Activated gamma-delta T cell treated with anti-CD3 and anti-CD28 coated beads, Interleukin-2, amount 50 U/mL, for 16 hours (primary cell): ENCODE measurements around the gene EFNA3.

Experiments
- DNase-seq: peaks from one replicate; pipeline ENCODE4 v3.0.0-alpha.2; 2020; ENCODE audit warnings: low read depth

EFNA3 gene

DNA sequence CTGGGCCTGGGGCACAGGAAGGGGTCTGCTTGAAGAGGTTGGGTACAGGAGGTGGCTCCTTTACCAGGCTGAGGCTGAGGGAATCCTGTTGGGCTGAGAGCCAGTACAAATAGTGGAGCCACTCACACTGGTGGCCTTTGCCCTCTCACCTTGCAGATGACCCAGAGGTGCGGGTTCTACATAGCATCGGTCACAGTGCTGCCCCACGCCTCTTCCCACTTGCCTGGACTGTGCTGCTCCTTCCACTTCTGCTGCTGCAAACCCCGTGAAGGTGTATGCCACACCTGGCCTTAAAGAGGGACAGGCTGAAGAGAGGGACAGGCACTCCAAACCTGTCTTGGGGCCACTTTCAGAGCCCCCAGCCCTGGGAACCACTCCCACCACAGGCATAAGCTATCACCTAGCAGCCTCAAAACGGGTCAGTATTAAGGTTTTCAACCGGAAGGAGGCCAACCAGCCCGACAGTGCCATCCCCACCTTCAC lies 55.2 kb downstream of the EFNA3 start:
- DNase-seq, result no peak

DNA sequence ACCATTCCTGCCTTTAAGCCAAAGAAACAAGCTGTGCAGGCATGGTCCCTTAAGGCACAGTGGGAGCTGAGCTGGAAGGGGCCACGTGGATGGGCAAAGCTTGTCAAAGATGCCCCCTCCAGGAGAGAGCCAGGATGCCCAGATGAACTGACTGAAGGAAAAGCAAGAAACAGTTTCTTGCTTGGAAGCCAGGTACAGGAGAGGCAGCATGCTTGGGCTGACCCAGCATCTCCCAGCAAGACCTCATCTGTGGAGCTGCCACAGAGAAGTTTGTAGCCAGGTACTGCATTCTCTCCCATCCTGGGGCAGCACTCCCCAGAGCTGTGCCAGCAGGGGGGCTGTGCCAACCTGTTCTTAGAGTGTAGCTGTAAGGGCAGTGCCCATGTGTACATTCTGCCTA lies 55.7 kb downstream of the EFNA3 start:
- DNase-seq, result no peak

DNA sequence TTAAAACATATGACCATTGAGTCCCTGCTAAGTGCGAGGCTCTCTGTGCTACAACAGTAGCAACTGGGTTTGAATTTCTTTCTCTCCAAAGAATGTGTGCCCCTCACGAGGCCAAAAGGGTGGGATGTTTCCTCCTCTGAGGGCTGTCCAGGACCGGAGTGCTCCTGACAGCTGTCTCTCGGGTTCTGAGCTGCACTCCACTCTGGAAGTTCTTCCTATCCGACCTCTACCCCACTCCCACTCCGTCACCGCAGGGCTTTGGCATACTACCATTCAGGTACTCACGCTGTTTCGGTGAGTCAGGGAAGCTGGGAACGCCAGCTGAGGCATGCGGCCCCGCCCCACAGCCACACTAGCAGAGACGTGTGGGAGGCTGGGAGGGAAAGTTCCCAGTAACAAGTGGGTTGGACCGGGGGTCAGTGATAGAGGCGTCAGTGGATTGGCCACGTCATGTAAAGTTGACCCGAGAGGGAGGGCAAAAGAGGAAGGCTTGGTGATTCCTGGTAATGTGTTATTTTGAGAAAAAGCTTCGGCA lies 56.3 kb downstream of the EFNA3 start:
- DNase-seq, result no peak

DNA sequence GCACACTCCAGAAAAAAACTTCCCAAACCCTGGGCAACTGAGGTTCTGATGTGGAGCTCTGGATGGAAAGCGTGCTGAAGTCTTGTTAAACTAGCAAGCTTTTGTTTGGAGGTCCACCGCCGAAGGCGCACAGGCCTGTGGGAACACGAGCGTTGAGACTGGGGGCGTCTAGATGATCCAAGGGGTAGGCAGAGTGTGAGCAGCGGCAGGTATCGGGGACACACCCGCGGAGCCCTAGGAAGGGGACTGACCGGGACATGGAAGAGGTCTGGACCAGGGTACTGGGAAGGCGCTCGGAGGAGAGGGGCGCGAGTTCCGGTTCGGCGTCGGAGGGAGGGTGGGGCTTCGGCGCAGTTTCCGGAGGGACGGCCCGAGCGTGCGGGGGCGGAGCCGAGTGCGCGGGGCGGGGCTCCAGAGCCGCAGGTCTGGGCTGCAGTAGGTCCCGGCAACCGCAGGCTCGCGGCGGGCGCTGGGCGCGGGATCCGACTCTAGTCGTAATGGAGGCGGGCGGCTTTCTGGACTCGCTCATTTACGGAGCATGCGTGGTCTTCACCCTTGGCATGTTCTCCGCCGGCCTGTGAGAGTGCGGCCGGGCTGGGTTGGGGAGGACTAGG lies 56.9 kb downstream of the EFNA3 start, which contains the start of gene SLC50A1:
Gene SLC50A1, plus strand, starts transcription at position 438 of the 614 bp plus-strand sequence. Its CDS starts 60 bp downstream, at position 498.
- peak; percentile 84 for DNase-seq

DNA sequence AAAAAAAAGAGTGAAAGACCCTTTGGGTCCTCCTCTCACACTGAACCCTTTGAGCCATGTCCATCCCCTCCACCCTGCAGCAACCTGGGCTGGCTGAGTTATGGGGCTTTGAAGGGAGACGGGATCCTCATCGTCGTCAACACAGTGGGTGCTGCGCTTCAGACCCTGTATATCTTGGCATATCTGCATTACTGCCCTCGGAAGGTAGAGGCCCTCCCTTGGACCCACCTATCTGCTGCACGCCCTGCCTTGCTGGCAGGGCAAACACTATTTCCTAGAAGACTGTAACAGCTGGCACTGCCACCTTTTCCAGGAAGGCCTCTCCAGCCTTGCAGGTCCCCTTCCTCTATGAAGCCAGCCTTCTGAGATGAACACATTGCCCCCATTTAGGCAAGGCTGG lies 58.1 kb downstream of the EFNA3 start:
- no peak for DNase-seq
